Choroid plexus epithelial cell (primary cell): ENCODE results near the gene GYPE.
"Not testable (repeated sequence)": the region's sequence is repeated elsewhere in the genome, so short reads cannot be mapped to it uniquely, and the experiment has no call there.

ENCODE experiments used
- DNase-seq: peaks from one replicate; pipeline ENCODE4 v3.0.0-alpha.2; 2010; ENCODE audit warnings: low read depth
- H3K4me3 ChIP-seq: 2 replicates; pipeline ENCODE4 v1.5.1; 2011; ENCODE audit warnings: low read depth, mild to moderate bottlenecking, control low read depth, low read length, moderate library complexity
- CTCF ChIP-seq: conservative IDR thresholded peaks from 2 replicates; pipeline ENCODE4 v1.5.1; 2011; ENCODE audit warnings: low read depth, mild to moderate bottlenecking, control low read depth, inconsistent platforms, low read length, moderate library complexity

Gene GYPE

GRCh38 chr4:143858456-143858855, 46.9 kb downstream of the GYPE start:
- TF ChIP-seq CTCF = no peak
- no peak overlapping the region for H3K4me3 ChIP-seq
- DNase-seq = no peak

- not testable (repeated sequence) for H3K4me3 ChIP-seq, DNase-seq
These were observed 47.7 kb downstream of the GYPE start for GRCh38 chr4:143857391-143858336.

- H3K4me3 ChIP-seq, DNase-seq: not testable (repeated sequence)
These were observed 49.3 kb downstream of the GYPE start for GRCh38 chr4:143856017-143856557.

GRCh38 chr4:143854645-143855044, 50.7 kb downstream of the GYPE start:
- not testable (repeated sequence) for DNase-seq, H3K4me3 ChIP-seq

- H3K4me3 ChIP-seq, DNase-seq: not testable (repeated sequence)
These were observed 56.1 kb downstream of the GYPE start for GRCh38 chr4:143849296-143849695.

- H3K4me3 ChIP-seq, DNase-seq: not testable (repeated sequence)
These were observed 61.9 kb downstream of the GYPE start for GRCh38 chr4:143843506-143843832.

- DNase-seq, H3K4me3 ChIP-seq: not testable (repeated sequence)
These were observed 62.5 kb downstream of the GYPE start for GRCh38 chr4:143842624-143843505.

- DNase-seq, H3K4me3 ChIP-seq: not testable (repeated sequence)
These were observed 65.9 kb downstream of the GYPE start for GRCh38 chr4:143839413-143839812.

- not testable (repeated sequence) for DNase-seq, H3K4me3 ChIP-seq
These were observed 71.2 kb downstream of the GYPE start for GRCh38 chr4:143834196-143834595.

GRCh38 chr4:143833676-143834075, 71.7 kb downstream of the GYPE start:
- not testable (repeated sequence) for DNase-seq, H3K4me3 ChIP-seq

GRCh38 chr4:143830576-143830975, 74.8 kb downstream of the GYPE start:
- H3K4me3 ChIP-seq = not testable (repeated sequence)

GRCh38 chr4:143829239-143829620, 76.1 kb downstream of the GYPE start:
- H3K4me3 ChIP-seq, DNase-seq: not testable (repeated sequence)

More at GRCh38 chr4:143830576-143830975, 74.8 kb downstream of the GYPE start:
- DNase-seq = not testable (repeated sequence)
